Erythroblast (primary cell): Measurements from ENCODE around the gene CARD19.

ENCODE experiments used
- GATA1 ChIP-seq: IDR thresholded peaks from 2 replicates; pipeline ENCODE4 v1.6.1; 2011; ENCODE audit warnings: low read depth, mild to moderate bottlenecking, control low read depth, low read length, moderate library complexity
- POLR2A ChIP-seq: IDR thresholded peaks from 2 replicates; pipeline ENCODE4 v1.6.1; 2011; ENCODE audit warnings: mild to moderate bottlenecking, low read length

- TF ChIP-seq POLR2A (no peak), GATA1 (no peak)
Observed at GRCh38 chr9:93121316-93122241, 25.6 kb downstream of the CARD19 start.
